Ureter (tissue), 1 donor: ENCODE measurements around the gene FCAMR. TPM values are rescaled to one million over a fixed set of nuclear protein-coding genes. Genes with fewer than 3 reads are reported as not detected.

ENCODE experiments used
- DNase-seq: peaks from one replicate; pipeline ENCODE4 v3.0.0-alpha.2; 2020; ENCODE audit warnings: low spot score
- total RNA-seq: library from RNA; stranded (reverse); gene quantifications from one replicate; pipeline ENCODE4 v1.2.4, GENCODE V29; 2023
- donor health status: DM: yes; HTN: yes; CAD: no.

The FCAMR gene, protein sequence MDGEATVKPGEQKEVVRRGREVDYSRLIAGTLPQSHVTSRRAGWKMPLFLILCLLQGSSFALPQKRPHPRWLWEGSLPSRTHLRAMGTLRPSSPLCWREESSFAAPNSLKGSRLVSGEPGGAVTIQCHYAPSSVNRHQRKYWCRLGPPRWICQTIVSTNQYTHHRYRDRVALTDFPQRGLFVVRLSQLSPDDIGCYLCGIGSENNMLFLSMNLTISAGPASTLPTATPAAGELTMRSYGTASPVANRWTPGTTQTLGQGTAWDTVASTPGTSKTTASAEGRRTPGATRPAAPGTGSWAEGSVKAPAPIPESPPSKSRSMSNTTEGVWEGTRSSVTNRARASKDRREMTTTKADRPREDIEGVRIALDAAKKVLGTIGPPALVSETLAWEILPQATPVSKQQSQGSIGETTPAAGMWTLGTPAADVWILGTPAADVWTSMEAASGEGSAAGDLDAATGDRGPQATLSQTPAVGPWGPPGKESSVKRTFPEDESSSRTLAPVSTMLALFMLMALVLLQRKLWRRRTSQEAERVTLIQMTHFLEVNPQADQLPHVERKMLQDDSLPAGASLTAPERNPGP
- not detected for total RNA-seq

GRCh38 chr1:206970446-206970845, at the start of gene FCAMR:
Gene FCAMR, minus strand, starts transcription at chr1:206970460. Its CDS starts 335 bp downstream, at chr1:206970125.
- no peak for DNase-seq

DNA sequence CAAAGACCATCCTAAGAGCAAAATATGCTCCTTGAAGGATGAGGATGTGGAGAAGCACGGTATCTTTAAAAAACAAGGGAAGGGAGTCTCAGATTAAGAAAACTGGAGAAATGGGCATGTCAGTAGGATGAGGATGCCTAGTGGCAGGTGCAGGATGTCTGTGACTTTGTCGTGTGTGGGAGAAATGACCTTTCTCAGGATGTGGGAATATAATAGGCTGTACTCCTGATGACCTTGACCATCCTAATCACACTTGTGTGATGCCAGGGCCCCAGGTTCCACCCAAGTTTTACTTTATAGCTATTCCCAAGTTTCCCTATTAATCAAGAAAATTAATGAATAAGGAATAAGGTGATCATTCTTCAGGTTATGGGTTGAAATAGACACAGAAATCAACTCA, 49.4 kb upstream of the FCAMR start:
- no peak for DNase-seq

DNA sequence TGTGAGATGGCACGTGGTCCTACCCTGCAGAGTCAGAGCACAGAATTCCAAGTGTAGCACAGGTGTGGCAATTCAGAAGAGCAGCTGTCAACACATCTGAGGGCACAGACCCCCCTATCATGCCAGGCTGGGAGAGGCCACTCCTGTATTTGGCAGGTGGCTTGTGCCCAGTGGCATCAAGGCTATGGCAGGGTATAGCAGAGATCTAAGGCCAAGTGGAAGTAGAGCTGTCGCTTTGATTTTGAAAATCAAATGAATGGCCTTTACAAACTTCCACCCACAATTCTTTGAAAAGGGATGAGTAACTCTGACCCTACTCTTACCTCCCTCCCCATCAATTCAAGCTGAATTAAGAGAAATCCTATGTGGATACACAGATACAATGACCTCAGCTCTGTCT, 48.9 kb upstream of the FCAMR start:
- no peak for DNase-seq

DNA sequence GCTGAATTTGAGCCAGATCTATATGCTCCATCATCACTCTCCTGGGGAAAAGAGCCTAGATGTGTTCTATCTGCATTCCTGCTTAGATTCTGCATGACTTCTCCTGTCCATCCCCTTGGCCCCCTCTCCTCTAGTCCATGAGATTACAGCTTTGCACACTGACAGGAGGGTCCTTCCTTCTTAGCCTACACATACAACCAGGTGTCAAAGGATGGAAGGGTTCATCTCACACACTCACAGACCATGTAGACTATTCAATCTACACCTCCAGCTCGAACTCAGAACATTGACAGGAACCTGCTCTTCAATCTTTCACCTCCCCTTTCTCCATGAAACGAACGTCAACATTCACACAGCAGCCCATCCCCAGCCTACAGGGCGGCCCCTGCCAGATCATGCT, 48.4 kb upstream of the FCAMR start:
- no peak for DNase-seq

- DNase-seq, result no peak
Measured at GRCh38 chr1:207017615-207018559, 47.6 kb upstream of the FCAMR start.

DNA sequence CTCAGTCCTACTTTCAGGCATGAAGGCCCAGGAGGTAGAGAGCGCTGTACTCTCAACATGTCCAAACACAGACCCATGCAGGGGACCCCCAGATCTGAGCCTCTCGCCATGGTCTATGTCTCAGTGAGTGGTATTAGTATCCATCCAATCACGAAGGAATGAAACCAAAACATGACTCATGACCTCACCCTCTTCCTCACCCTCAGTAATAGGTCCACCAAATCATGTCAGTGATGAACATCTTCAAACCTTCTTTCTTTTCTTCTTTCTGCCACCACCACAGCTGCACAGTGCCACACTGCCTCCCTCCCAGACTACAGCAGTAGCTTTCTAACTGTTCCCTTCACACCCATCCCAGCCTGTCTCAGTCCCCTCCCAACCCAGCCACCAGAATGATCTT, 45.5 kb upstream of the FCAMR start:
- no peak for DNase-seq

GRCh38 chr1:207014728-207015127, 44.5 kb upstream of the FCAMR start:
- DNase-seq, result no peak

DNA sequence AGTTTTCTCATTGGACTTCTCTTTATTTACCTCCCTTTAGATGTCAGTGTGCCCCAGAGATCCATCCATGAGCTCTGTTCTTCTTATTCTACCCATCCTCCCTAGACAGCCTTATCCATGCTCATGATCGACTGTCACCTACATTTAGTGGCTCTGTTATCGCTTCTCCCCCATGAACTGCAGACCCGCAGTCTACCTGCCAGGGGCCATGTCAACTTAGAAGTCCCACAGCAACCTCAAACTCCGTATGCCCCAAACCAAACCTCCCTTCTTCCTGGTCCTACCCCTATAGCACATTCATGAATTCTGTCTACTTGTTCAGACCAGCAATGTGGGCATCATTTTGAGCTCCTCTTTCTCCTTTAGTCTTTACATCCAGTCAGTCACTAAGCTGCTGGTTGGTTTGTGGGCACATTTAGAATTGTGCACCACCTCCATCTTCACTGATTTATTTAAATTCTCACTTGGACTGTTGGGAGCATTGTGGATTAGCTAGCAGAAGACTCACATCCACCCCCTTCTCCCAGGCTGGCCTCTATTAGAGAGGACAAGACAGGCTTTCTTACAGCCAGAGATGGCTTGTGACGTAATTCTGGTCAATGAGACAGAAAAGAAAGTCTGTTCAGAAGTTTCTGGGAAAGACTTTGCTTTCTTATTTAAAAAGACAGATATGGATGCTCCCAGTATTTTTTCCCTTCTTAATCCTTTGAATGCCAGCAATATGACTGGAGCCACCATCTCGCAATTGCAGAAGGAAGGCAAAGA, 43.2 kb upstream of the FCAMR start:
- no peak for DNase-seq

DNA sequence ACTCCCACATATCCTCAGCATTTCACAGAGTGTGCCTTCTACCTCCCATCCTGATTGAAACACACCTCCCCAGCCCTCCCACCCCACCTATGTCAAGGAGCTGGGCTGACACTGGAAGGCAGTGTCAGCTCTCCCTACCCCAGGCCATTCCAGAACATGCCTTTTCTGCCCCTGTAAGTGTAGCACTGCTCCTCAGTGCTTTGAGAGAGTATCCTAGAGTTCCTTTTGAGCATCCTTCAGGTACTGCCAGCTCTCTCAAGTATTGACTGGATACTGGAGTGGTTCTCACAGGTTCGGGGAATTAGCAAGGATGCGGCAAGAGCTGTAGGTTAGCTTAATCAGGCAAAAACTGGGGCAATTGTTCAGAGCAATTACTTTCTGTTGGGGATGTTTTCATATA, 40.5 kb upstream of the FCAMR start:
- no peak for DNase-seq

DNA sequence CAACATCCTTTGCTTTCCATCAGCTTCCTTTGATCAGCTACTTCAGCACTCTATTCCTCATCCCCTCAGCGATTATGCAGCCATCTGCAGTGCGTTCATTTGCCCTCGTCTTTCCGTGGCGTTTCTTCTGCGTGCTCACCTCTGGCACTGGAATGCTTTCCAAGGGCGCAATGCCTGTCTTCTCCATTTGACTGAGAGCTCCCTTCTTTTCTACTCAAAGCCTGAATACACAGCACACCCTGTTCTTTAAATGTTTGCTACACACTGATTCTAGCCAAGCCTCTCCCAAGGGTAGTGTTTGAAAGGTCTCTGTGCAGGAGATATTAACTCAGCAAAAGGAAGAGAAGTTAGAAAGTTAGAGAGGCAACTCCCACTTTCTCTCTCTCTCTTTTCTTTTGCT, 39.7 kb upstream of the FCAMR start:
- DNase-seq, result no peak

- DNase-seq, result no peak
Measured at GRCh38 chr1:207009182-207009850, 39.1 kb upstream of the FCAMR start.

DNA sequence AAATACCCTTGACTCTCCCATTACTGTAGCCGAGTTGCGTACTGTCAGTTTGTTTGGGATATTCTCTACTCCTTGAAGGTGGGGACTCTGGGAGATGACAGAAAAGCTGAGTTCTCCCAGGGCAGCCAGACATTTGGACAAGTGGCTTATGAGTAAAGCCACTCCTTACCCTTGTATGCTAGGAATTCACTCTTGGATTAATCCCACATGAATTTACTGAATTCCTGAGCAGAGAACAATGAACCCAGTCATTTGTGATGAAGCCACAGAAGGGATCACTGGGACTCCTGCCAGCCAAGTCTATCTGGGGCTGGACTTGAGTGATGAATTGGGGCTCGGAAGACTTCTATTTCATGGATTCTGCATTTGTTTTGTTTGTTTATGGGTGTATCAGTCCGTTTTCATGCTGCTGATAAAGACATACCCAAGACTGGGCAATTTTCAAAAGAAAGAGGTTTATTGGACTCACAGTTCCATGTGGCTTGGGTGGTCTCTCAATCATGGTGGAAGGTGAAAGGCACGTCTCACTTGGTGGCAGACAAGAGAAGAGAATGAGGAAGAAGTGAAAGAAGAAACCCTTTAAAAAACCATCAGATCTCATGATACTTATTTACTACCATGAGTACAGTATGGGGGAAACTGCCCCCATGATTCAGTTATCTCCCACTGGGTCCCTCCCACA, 37.2 kb upstream of the FCAMR start:
- DNase-seq, result no peak

DNA sequence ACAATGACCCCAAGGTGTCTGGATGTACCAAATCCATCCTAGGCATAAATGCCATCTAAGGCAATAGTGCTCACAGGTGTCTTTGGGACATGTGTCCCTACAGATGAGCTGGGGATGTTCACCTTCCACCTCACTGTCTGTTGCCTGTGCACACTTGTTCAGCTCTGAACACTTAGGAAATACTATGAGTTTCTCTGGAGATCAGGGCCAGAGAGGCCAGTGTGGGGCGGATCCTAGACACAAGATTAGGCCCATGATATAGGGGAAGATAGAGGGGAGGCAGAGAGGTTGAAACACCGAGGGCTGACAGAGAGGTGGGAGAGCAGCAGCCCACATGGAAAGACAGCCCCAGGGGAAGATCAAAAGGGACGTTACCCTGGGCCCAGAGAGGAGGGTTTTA, 36.7 kb upstream of the FCAMR start:
- DNase-seq, result no peak

GRCh38 chr1:207006083-207006482, 35.8 kb upstream of the FCAMR start:
- DNase-seq, result no peak

- DNase-seq, result no peak
Measured at GRCh38 chr1:207004931-207005830, 34.9 kb upstream of the FCAMR start.

GRCh38 chr1:207003210-207003609, 33.0 kb upstream of the FCAMR start:
- DNase-seq, result no peak

DNA sequence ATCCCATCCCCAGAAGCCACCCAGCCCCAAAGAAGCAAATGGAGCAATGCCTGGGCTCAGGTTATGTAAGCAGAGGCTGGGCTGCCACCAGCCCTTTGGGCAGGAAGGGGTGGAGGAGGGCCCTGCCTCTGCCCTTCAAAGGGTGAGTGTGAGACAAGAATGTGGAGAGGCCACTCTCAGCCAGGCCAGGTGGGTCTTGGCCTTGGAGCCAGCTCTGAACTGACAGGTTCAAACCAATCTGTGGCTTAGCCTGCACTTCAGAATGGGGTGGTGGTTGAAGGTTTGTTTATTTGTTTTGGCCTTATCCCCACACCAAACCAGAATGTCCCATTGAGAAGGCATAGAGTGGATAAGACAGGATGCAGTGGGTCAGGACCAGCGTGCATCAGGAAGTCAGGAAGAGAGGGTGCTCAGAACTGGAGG, 32.5 kb upstream of the FCAMR start:
- peak; percentile 76 for DNase-seq

DNA sequence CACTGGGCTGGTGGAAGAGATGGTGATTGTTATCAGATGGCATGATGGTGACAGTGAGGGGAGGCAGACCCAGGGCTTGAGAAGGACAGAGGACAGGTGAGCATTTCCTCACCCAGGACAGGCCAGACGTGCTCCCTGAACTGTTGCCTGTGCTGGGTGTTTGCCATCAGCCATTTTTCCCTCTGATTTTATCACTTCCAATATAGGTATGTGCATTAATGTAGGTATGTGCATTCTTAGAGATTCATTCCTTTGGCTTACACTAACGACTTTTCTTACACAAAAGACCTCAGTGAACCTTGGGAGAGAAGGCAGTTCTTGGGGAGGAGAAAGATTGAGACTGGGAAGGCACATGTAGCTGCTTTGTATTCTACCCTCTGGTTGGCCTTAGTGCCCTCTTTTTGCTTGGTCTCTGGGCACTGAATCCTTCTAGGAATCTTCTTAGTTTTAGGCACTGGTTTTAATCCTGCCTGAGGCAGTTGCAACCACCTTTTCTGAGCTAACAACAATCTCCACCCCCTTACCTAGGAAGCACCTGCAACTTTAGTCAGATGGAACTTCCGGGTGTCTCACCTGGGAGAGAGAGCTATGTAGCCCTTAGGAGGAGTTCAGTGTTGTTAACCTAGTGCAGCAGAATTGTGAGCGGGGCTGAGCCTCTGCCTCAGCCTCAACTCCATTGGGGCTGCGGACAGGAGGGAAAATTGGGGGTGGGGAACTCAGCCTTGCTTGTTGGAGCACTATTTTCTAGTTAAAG, 31.4 kb upstream of the FCAMR start:
- no peak for DNase-seq
